ENCODE results near the gene LCE2A. TPM values are rescaled to one million over a fixed set of nuclear protein-coding genes. Genes with fewer than 3 reads are reported as not detected.

Gene LCE2A
- total RNA-seq, 1 donor from 2014 or later, result not detected

DNA sequence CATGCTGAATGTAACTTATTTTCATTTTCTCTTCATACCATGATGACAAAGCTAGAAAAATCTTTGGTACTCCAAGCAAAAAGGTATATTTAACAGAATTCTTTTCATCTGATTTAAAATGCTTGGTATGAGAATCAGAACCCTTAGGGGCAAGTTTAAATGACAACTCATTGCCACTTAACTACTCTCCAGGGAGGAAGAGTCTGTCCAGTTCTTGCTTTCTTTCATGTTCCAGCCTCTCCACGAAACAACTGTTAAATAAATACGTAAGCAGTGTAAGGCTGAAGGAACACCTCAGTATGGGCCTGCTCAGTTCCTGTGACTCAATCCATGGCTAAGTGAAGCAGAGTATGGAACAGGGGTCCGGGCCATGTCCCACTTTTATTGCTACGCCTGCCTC, 1.6 kb downstream of the LCE2A start:
- Histone ChIP-seq H3K36me3 (ENCODE audit: insufficient read depth, low read length) (no peaks in the 10 kb centered on the region), H4K20me1 (ENCODE audit: insufficient read depth, low read length) (no peaks in the 10 kb centered on the region), H2AFZ (ENCODE audit: low read depth, low read length) (no peak overlapping the region), H3K9me3 (ENCODE audit: insufficient read depth, low read depth, low read length) (no peaks in the 10 kb centered on the region), H3K4me1 (ENCODE audit: insufficient read depth, low read length) (no peaks in the 10 kb centered on the region), H3K4me2 (ENCODE audit: low read length) (no peak overlapping the region), H3K9ac (ENCODE audit: low read length) (no peak overlapping the region), H3K79me2 (ENCODE audit: insufficient read depth, low read length) (no peaks in the 10 kb centered on the region), H3K4me3 (ENCODE audit: insufficient read depth, low read depth, low read length) (no peak overlapping the region), H3K27ac (ENCODE audit: low read depth, low read length) (no peak overlapping the region), H3K27me3 (ENCODE audit: insufficient read depth, low read length) (no peaks in the 10 kb centered on the region)
- Mint-ChIP-seq H3K4me3 (ENCODE audit: unreplicated experiment) (no peak overlapping the region), H3K27me3 (ENCODE audit: low read depth, unreplicated experiment) (peaks cover 6% of the 10 kb centered on the region), H3K9me3 (ENCODE audit: unreplicated experiment) (no peaks in the 10 kb centered on the region), H3K36me3 (ENCODE audit: low read depth, unreplicated experiment) (no peaks in the 10 kb centered on the region), H3K27ac (ENCODE audit: unreplicated experiment) (no peak overlapping the region), H3K4me1 (ENCODE audit: low read depth, unreplicated experiment) (peaks cover 6% of the 10 kb centered on the region)
- no peak for TF ChIP-seq EZH2 (IDR thresholded peaks at IDR 0.05; ENCODE audit: insufficient read depth, low read length)
- TF ChIP-seq, protein P1, sequence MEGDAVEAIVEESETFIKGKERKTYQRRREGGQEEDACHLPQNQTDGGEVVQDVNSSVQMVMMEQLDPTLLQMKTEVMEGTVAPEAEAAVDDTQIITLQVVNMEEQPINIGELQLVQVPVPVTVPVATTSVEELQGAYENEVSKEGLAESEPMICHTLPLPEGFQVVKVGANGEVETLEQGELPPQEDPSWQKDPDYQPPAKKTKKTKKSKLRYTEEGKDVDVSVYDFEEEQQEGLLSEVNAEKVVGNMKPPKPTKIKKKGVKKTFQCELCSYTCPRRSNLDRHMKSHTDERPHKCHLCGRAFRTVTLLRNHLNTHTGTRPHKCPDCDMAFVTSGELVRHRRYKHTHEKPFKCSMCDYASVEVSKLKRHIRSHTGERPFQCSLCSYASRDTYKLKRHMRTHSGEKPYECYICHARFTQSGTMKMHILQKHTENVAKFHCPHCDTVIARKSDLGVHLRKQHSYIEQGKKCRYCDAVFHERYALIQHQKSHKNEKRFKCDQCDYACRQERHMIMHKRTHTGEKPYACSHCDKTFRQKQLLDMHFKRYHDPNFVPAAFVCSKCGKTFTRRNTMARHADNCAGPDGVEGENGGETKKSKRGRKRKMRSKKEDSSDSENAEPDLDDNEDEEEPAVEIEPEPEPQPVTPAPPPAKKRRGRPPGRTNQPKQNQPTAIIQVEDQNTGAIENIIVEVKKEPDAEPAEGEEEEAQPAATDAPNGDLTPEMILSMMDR (IDR thresholded peaks at IDR 0.05; ENCODE audit: insufficient read depth, low read depth, low read length), result no peak
- no peak for FAIRE-seq
- DNase-seq (ENCODE audit: low read depth), result no peak

DNA sequence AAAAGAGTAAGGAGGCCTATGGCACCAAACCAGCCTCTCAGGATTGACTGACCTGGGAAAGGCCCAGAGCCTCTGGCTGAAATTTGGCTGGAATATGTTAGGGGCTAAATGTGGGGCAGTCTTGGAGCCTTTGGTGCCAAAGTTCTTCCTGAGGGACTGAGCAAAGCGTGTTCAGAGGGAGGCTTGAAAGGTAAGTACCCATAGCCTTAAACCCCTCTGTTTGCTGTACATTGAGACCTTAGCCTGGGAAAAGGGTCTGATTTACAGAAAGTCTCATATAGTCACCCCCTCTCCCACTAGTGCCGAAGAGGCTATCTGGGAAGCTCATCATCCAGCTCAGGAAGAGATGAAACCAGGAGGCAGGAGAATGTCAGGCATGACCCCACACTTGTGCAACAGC, 9.7 kb downstream of the LCE2A start, which contains the start of gene LCE4A:
Gene LCE4A (plus strand): TSS at position 301 of the 400 bp plus-strand sequence. CDS start 916 bp downstream, outside the sequence.
- Histone ChIP-seq H4K20me1 (ENCODE audit: insufficient read depth, low read length) (no peaks in the 10 kb centered on the region), H2AFZ (ENCODE audit: low read depth, low read length) (no peak within 1 kb of the TSS), H3K4me3 (ENCODE audit: insufficient read depth, low read depth, low read length) (no peak within 1 kb of the TSS), H3K27ac (ENCODE audit: low read depth, low read length) (no peak within 1 kb of the TSS), H3K27me3 (ENCODE audit: insufficient read depth, low read length) (no peaks in the 10 kb centered on the region), H3K4me1 (ENCODE audit: insufficient read depth, low read length) (no peaks in the 10 kb centered on the region), H3K79me2 (ENCODE audit: insufficient read depth, low read length) (no peaks in the 10 kb centered on the region), H3K9me3 (ENCODE audit: insufficient read depth, low read depth, low read length) (no peaks in the 10 kb centered on the region), H3K9ac (ENCODE audit: low read length) (no peak within 1 kb of the TSS), H3K4me2 (ENCODE audit: low read length) (no peak within 1 kb of the TSS), H3K36me3 (ENCODE audit: insufficient read depth, low read length) (no peaks in the 10 kb centered on the region)
- Mint-ChIP-seq H3K27me3 (ENCODE audit: low read depth, unreplicated experiment) (peaks cover 13% of the 10 kb centered on the region), H3K4me1 (ENCODE audit: low read depth, unreplicated experiment) (no peaks in the 10 kb centered on the region), H3K9me3 (ENCODE audit: unreplicated experiment) (peaks cover 2% of the 10 kb centered on the region), H3K4me3 (ENCODE audit: unreplicated experiment) (no peak within 1 kb of the TSS), H3K27ac (ENCODE audit: unreplicated experiment) (no peak within 1 kb of the TSS), H3K36me3 (ENCODE audit: low read depth, unreplicated experiment) (no peaks in the 10 kb centered on the region)
- TF ChIP-seq, protein P1 (IDR thresholded peaks at IDR 0.05; ENCODE audit: insufficient read depth, low read depth, low read length), result no peak
- no peak for TF ChIP-seq EZH2 (IDR thresholded peaks at IDR 0.05; ENCODE audit: insufficient read depth, low read length)
- no peak for FAIRE-seq
- DNase-seq (ENCODE audit: low read depth), result no peak

DNA sequence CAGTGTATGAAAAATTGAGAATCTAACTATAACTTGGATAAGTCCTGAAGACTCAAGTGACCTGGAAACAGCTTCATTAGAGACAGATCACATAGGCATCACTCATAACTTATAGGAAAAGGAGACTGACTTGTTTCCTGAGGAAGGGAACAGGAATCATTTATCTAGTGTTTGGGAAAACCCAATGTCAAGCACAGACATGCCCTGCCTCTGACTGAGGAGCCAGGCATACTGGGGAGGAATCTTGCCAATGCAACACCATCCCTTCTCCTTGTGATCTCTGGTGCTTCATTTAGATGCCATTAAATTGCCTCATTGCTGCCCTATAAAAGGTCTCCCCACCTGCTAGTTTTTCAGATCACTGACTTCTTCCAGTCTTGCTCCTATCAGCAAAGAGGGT, 20.1 kb downstream of the LCE2A start:
- Mint-ChIP-seq H3K4me1 (ENCODE audit: low read depth, unreplicated experiment) (no peaks in the 10 kb centered on the region), H3K4me3 (ENCODE audit: unreplicated experiment) (no peak overlapping the region), H3K27me3 (ENCODE audit: low read depth, unreplicated experiment) (peaks cover 37% of the 10 kb centered on the region), H3K27ac (ENCODE audit: unreplicated experiment) (no peak overlapping the region), H3K36me3 (ENCODE audit: low read depth, unreplicated experiment) (no peaks in the 10 kb centered on the region), H3K9me3 (ENCODE audit: unreplicated experiment) (peaks cover 4% of the 10 kb centered on the region)
- H3K4me2 ChIP-seq (ENCODE audit: low read length), result no peak overlapping the region
- DNase-seq (ENCODE audit: low read depth) (no peak), FAIRE-seq (no peak)
- no peaks in the 10 kb centered on the region for H3K27me3 ChIP-seq (ENCODE audit: insufficient read depth, low read length)
- H3K27ac ChIP-seq (ENCODE audit: low read depth, low read length), result no peak overlapping the region
- no peaks in the 10 kb centered on the region for H3K36me3 ChIP-seq (ENCODE audit: insufficient read depth, low read length)
- H3K9ac ChIP-seq (ENCODE audit: low read length), result no peak overlapping the region
- no peaks in the 10 kb centered on the region for H3K4me1 ChIP-seq (ENCODE audit: insufficient read depth, low read length)
- H3K9me3 ChIP-seq (ENCODE audit: insufficient read depth, low read depth, low read length), result no peaks in the 10 kb centered on the region
- H4K20me1 ChIP-seq (ENCODE audit: insufficient read depth, low read length), result no peaks in the 10 kb centered on the region
- no peak overlapping the region for H2AFZ ChIP-seq (ENCODE audit: low read depth, low read length)
- TF ChIP-seq, protein P1 (IDR thresholded peaks at IDR 0.05; ENCODE audit: insufficient read depth, low read depth, low read length), result no peak
- TF ChIP-seq EZH2 (IDR thresholded peaks at IDR 0.05; ENCODE audit: insufficient read depth, low read length), result no peak
- H3K79me2 ChIP-seq (ENCODE audit: insufficient read depth, low read length), result no peaks in the 10 kb centered on the region
- no peak overlapping the region for H3K4me3 ChIP-seq (ENCODE audit: insufficient read depth, low read depth, low read length)
